ENCODE data around the gene C2CD3.
"Not testable (repeated sequence)": the region's sequence is repeated elsewhere in the genome, so short reads cannot be mapped to it uniquely, and the experiment has no call there.

- TF ChIP-seq CTCF (conservative IDR thresholded peaks at IDR 0.05 in 1 of 2, IDR thresholded peaks at IDR 0.05 in 1 of 2; ENCODE audit: low read depth in 1 of 2, low read length in 2 of 2); EZH2 (IDR thresholded peaks at IDR 0.05; ENCODE audit: low read length, missing control alignments): not testable (repeated sequence)
Observed at GRCh38 chr11:74065534-74065933, 105.3 kb downstream of the C2CD3 start.
